ENCODE data around the gene PTPRE. TPM values are rescaled to one million over a fixed set of nuclear protein-coding genes. Genes with fewer than 3 reads are reported as not detected.

The PTPRE gene
- total RNA-seq, 1 experiment from 2014 or later, result 0.70 TPM

DNA sequence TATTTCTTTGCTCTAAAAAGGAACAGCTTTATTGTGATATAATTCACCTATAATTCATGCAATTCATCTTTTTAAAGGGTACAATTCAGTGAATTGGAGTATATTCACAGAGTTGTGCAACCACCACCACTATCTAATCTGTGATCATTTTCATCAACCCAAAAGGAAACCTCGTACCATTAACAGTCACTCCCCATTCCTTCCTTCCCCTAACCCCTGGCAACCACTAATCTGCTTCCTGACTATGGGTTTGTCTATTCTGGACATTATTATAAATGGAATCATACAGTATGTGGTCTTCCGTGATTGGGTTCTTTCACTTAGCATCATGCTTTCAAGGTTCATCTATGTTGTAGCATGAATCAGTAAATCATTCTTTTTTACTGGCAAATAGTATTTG lies 167.0 kb downstream of the PTPRE start:
- no peak overlapping the region for H3K14ac ChIP-seq (ENCODE audit: insufficient read depth, low read length)

More for the DNA sequence above, 167.0 kb downstream of the PTPRE start:
- H3K27ac Mint-ChIP-seq, result no peak overlapping the region
- peaks cover 7 to 8% of the 10 kb centered on the region in 2 experiments for H3K4me1 Mint-ChIP-seq
- no peak overlapping the region for H3K27ac ChIP-seq (ENCODE audit: insufficient read length, low read depth, low read length)
- no CpG with 5 or more reads among the region's 2 CpGs for WGBS (ENCODE audit: extremely low coverage, insufficient read length, low lambda C conversion rate)
- H3K79me2 ChIP-seq (ENCODE audit: insufficient read depth, low read length), result no peaks in the 10 kb centered on the region
- no peak overlapping the region for H2BK12ac ChIP-seq (ENCODE audit: insufficient read length, low read depth, low read length)
- no peaks in the 10 kb centered on the region for H3K9me3 ChIP-seq (ENCODE audit: control insufficient read depth, low read depth, low read length)
- no peaks in the 10 kb centered on the region for H3K9me3 Mint-ChIP-seq
- no peak overlapping the region for H2BK5ac ChIP-seq (ENCODE audit: insufficient read length, low read length)
- no peak overlapping the region for H3K56ac ChIP-seq (ENCODE audit: insufficient read length, low read depth, low read length)
- no peak overlapping the region for H3K4me3 Mint-ChIP-seq
- no peak overlapping the region for H4K5ac ChIP-seq (ENCODE audit: insufficient read length, low read depth, low read length)
- H4K8ac ChIP-seq (replicated peaks; ENCODE audit: insufficient read length, low read depth, low read length), result no peak overlapping the region
- no peak overlapping the region for H2BK20ac ChIP-seq (ENCODE audit: low read depth, low read length, poor library complexity, severe bottlenecking)
- DNase-seq, result no peak
- H3K4me1 ChIP-seq (ENCODE audit: insufficient read depth, low read length), result no peaks in the 10 kb centered on the region
- H2AK5ac ChIP-seq (ENCODE audit: insufficient read length, low read length), result no peak overlapping the region
- no peak overlapping the region for H4K91ac ChIP-seq (ENCODE audit: insufficient read length, low read depth, low read length)
- no peaks in the 10 kb centered on the region for H3K27me3 ChIP-seq (ENCODE audit: insufficient read depth, low read length)
- H3K36me3 Mint-ChIP-seq (ENCODE audit: insufficient read depth in 1 of 3, low read depth in 3 of 3), result no peaks in the 10 kb centered on the region; a peak in 1 of 7 replicates
- no peaks in the 10 kb centered on the region for H3K79me1 ChIP-seq (ENCODE audit: insufficient read depth, low read depth, low read length, poor library complexity, severe bottlenecking)
- H3T11ph ChIP-seq (ENCODE audit: low read length), result no peak overlapping the region
- no peak overlapping the region for H3K9ac ChIP-seq (ENCODE audit: extremely low read depth, insufficient read length, low read length)
- H3K27me3 Mint-ChIP-seq (ENCODE audit: low read depth), result peaks cover 11% of the 10 kb centered on the region
- no peak overlapping the region for H3K23ac ChIP-seq (ENCODE audit: insufficient read length, low read depth, low read length)
- H3K23me2 ChIP-seq (ENCODE audit: insufficient read length, low read depth, low read length, poor library complexity, severe bottlenecking), result no peaks in the 10 kb centered on the region
- no peak overlapping the region for H3K18ac ChIP-seq (ENCODE audit: insufficient read length, low read depth, low read length)
- no peak overlapping the region for H2BK15ac ChIP-seq (ENCODE audit: low read depth, low read length)
- H2BK120ac ChIP-seq (ENCODE audit: low read depth, low read length, poor library complexity, severe bottlenecking), result no peak overlapping the region
- H3K4ac ChIP-seq (ENCODE audit: low read depth, low read length), result no peak overlapping the region
- TF ChIP-seq, protein P1, sequence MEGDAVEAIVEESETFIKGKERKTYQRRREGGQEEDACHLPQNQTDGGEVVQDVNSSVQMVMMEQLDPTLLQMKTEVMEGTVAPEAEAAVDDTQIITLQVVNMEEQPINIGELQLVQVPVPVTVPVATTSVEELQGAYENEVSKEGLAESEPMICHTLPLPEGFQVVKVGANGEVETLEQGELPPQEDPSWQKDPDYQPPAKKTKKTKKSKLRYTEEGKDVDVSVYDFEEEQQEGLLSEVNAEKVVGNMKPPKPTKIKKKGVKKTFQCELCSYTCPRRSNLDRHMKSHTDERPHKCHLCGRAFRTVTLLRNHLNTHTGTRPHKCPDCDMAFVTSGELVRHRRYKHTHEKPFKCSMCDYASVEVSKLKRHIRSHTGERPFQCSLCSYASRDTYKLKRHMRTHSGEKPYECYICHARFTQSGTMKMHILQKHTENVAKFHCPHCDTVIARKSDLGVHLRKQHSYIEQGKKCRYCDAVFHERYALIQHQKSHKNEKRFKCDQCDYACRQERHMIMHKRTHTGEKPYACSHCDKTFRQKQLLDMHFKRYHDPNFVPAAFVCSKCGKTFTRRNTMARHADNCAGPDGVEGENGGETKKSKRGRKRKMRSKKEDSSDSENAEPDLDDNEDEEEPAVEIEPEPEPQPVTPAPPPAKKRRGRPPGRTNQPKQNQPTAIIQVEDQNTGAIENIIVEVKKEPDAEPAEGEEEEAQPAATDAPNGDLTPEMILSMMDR (conservative IDR thresholded peaks at IDR 0.05), result no peak
- H4K20me1 ChIP-seq (ENCODE audit: control insufficient read depth, insufficient read depth, insufficient read length), result no peaks in the 10 kb centered on the region
- H3K4me2 ChIP-seq (ENCODE audit: insufficient read depth, insufficient read length, low read length), result no peak overlapping the region
- H2AFZ ChIP-seq (ENCODE audit: low read length), result no peak overlapping the region

All from H9 (cell line).